Measurements from ENCODE around the gene LGALS4.
"Not testable (repeated sequence)": the region's sequence is repeated elsewhere in the genome, so short reads cannot be mapped to it uniquely, and the experiment has no call there.

Gene LGALS4

GRCh38 chr19:38825936-38826335 is 13.2 kb upstream of the LGALS4 start:
- in situ Hi-C loops (cut with MboI; ENCODE audit: low sequenced_read_pairs), result not testable (repeated sequence)

- in situ Hi-C loops (cut with MboI; ENCODE audit: low sequenced_read_pairs), result not testable (repeated sequence)
These were observed 8.6 kb upstream of the LGALS4 start for GRCh38 chr19:38821230-38821825.

GRCh38 chr19:38819231-38819920 is 6.6 kb upstream of the LGALS4 start:
- in situ Hi-C loops (cut with MboI; ENCODE audit: low sequenced_read_pairs), result no loop called here

- in situ Hi-C loops (cut with MboI; ENCODE audit: low sequenced_read_pairs), result no loop called here
These were observed 4.3 kb upstream of the LGALS4 start for GRCh38 chr19:38817081-38817480.

- in situ Hi-C loops (cut with MboI; ENCODE audit: low sequenced_read_pairs), result no loop called here
These were observed 3.5 kb upstream of the LGALS4 start for GRCh38 chr19:38816131-38816750.

GRCh38 chr19:38815059-38816001 is 2.6 kb upstream of the LGALS4 start:
- in situ Hi-C loops (cut with MboI; ENCODE audit: low sequenced_read_pairs), result no loop called here

- in situ Hi-C loops (cut with MboI; ENCODE audit: low sequenced_read_pairs), result not testable (repeated sequence)
These were observed 1.2 kb upstream of the LGALS4 start for GRCh38 chr19:38813932-38814331.

- in situ Hi-C loops (cut with MboI; ENCODE audit: low sequenced_read_pairs), result no loop called here
These were observed 578 bp upstream of the LGALS4 start for GRCh38 chr19:38813323-38813722.

- in situ Hi-C loops (cut with MboI; ENCODE audit: low sequenced_read_pairs), result no loop called here
These were observed 520 bp downstream of the LGALS4 start for GRCh38 chr19:38812009-38812840.

GRCh38 chr19:38809592-38810252 is 3.0 kb downstream of the LGALS4 start:
- in situ Hi-C loops (cut with MboI; ENCODE audit: low sequenced_read_pairs), result no loop called here

GRCh38 chr19:38808741-38809140 is 4.0 kb downstream of the LGALS4 start:
- in situ Hi-C loops (cut with MboI; ENCODE audit: low sequenced_read_pairs), result no loop called here

- in situ Hi-C loops (cut with MboI; ENCODE audit: low sequenced_read_pairs), result not testable (repeated sequence)
These were observed 5.2 kb downstream of the LGALS4 start for GRCh38 chr19:38807374-38808098.

GRCh38 chr19:38806371-38806770 is 6.4 kb downstream of the LGALS4 start:
- in situ Hi-C loops (cut with MboI; ENCODE audit: low sequenced_read_pairs), result no loop called here

GRCh38 chr19:38805180-38805579 is 7.6 kb downstream of the LGALS4 start:
- in situ Hi-C loops (cut with MboI; ENCODE audit: low sequenced_read_pairs), result no loop called here

GRCh38 chr19:38803543-38803942 is 9.2 kb downstream of the LGALS4 start:
- in situ Hi-C loops (cut with MboI; ENCODE audit: low sequenced_read_pairs), result no loop called here

- in situ Hi-C loops (cut with MboI; ENCODE audit: low sequenced_read_pairs), result no loop called here
These were observed 11.2 kb downstream of the LGALS4 start for GRCh38 chr19:38801359-38802095.

- in situ Hi-C loops (cut with MboI; ENCODE audit: low sequenced_read_pairs), result no loop called here
These were observed 12.0 kb downstream of the LGALS4 start for GRCh38 chr19:38800577-38801347.

- in situ Hi-C loops (cut with MboI; ENCODE audit: low sequenced_read_pairs), result no loop called here
These were observed 13.6 kb downstream of the LGALS4 start for GRCh38 chr19:38799104-38799503.
